RWPE1 (cell line): ENCODE data around the gene RPL18A.
A peak's percentile ranks its signal among the peaks of the same experiment; 100 is the strongest.

ENCODE experiments used
- CTCF ChIA-PET: fragments of 350-600 bp; sonication (Branson Sonifier 250); formaldehyde crosslinking; extraction: SDS; loops from one replicate; lab custom pipeline; 2021; lab: Yijun Ruan, JAX
- POLR2A ChIA-PET: fragments of 400-600 bp; formaldehyde crosslinking; extraction: SDS; loops from one replicate; lab custom pipeline; 2020; ENCODE audit warnings: antibody characterized with exemption; ENCODE audit not compliant: low non-redundant PET; lab: Yijun Ruan, JAX
- DNase-seq: peaks from one replicate; pipeline ENCODE4 v3.0.0; 2012; ENCODE audit warnings: low spot score
- H3K27ac ChIP-seq: fragments of 450-650 bp; 2 replicates; pipeline ENCODE4 v1.5.1; 2017
- CTCF ChIP-seq: fragments of 450-650 bp; conservative IDR thresholded peaks from 2 replicates; pipeline ENCODE4 v1.5.1; 2017; ENCODE audit warnings: low read depth, mild to moderate bottlenecking

RPL18A gene

GRCh38 chr19:17832443-17833208 is 27.1 kb upstream of the RPL18A start:
- DNase-seq, result no peak
- TF ChIP-seq CTCF, result no peak
- ChIA-PET POLR2A (no interaction called here), CTCF (interaction anchor here (0.8 to 1.1 kb wide), 2 partner anchors 23 to 214 kb away, joined by 3 to 4 read pairs; no protein-coding TSS in a partner anchor)
- no peak overlapping the region for H3K27ac ChIP-seq

GRCh38 chr19:17834350-17835181 is 25.1 kb upstream of the RPL18A start:
- H3K27ac ChIP-seq, result no peak overlapping the region
- ChIA-PET POLR2A (no interaction called here), CTCF (interaction anchor here (0.6 to 1.0 kb wide), 2 partner anchors 20 to 330 kb away, joined by 3 read pairs; no protein-coding TSS in a partner anchor)
- no peak for TF ChIP-seq CTCF
- DNase-seq, result no peak

- ChIA-PET CTCF (interaction anchor here (0.6 kb wide), 2 partner anchors 43 to 331 kb away, joined by 3 read pairs; no protein-coding TSS in a partner anchor), POLR2A (no interaction called here)
- 0 out of 2 replicates have a peak overlapping the region, but pooled peaks have one; percentile 3 for H3K27ac ChIP-seq
- DNase-seq, result no peak
- no peak for TF ChIP-seq CTCF
Measured at GRCh38 chr19:17835182-17836006, 24.3 kb upstream of the RPL18A start.

- TF ChIP-seq CTCF, result no peak
- DNase-seq, result no peak
- ChIA-PET CTCF (no interaction called here), POLR2A (no interaction called here)
- H3K27ac ChIP-seq, result no peak overlapping the region
Measured at GRCh38 chr19:17836530-17836929, 23.2 kb upstream of the RPL18A start.

- no peak for DNase-seq
- TF ChIP-seq CTCF, result no peak
- CTCF ChIA-PET, result interaction anchor here (0.6 kb wide), 1 partner anchor 72 kb away, joined by 3 read pairs; no protein-coding TSS in a partner anchor
Measured at GRCh38 chr19:17837972-17838371, 21.7 kb upstream of the RPL18A start.

More at GRCh38 chr19:17837972-17838371, 21.7 kb upstream of the RPL18A start:
- H3K27ac ChIP-seq, result no peak overlapping the region
- POLR2A ChIA-PET, result no interaction called here
